Measurements from ENCODE around the gene SOX30.
A peak's percentile ranks its signal among the peaks of the same experiment; 100 is the strongest.
"Not testable (repeated sequence)": the region's sequence is repeated elsewhere in the genome, so short reads cannot be mapped to it uniquely, and the experiment has no call there.

The SOX30 gene

GRCh38 chr5:157652377-157652692, at the start of gene SOX30:
Gene SOX30 (minus strand): TSS chr5:157652438. CDS start chr5:157652078, 360 bp downstream.
- Histone ChIP-seq H3K4me3 (ENCODE audit: low read depth in 1 of 2, low read length in 1 of 2) (peak within 1 kb of the TSS; percentile 59 to 65), H3K36me3 (no peaks in the 10 kb centered on the region), H3K27ac (peak within 1 kb of the TSS; percentile 51), H3K9me3 (peaks cover 5% of the 10 kb centered on the region), H3K27me3 (peaks cover 6% of the 10 kb centered on the region), H3K4me1 (ENCODE audit: control insufficient read depth in 1 of 2, insufficient read depth in 1 of 2, low read depth in 1 of 2, low read length in 1 of 2) (peaks cover 4 to 13% of the 10 kb centered on the region in 2 experiments)
- no peak for TF ChIP-seq CTCF (IDR thresholded peaks at IDR 0.05)

DNA sequence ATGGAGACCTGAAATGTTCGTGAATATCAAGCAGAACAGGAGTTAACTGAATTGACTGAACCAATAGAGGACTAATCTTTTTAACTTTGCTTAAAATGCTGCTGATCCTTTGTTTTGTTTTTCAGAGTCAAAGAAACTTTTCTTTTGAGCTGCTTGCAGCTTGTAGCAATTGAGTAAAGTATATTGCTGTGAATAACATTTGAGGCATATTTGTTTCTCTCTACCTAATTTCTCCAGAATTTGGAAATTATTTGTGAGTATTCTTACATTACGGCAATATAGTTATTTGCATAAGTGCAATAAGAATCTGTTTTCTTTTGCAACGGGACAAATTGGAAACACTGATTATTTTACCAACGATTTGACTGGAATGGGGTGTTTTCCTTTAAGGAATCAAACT, 46.4 kb upstream of the SOX30 start:
- not testable (repeated sequence) for H3K27me3 ChIP-seq; H3K36me3 ChIP-seq; H3K9me3 ChIP-seq; H3K27ac ChIP-seq; H3K4me3 ChIP-seq (ENCODE audit: low read depth in 1 of 2, low read length in 1 of 2); H3K4me1 ChIP-seq (ENCODE audit: control insufficient read depth in 1 of 2, insufficient read depth in 1 of 2, low read depth in 1 of 2, low read length in 1 of 2)

DNA sequence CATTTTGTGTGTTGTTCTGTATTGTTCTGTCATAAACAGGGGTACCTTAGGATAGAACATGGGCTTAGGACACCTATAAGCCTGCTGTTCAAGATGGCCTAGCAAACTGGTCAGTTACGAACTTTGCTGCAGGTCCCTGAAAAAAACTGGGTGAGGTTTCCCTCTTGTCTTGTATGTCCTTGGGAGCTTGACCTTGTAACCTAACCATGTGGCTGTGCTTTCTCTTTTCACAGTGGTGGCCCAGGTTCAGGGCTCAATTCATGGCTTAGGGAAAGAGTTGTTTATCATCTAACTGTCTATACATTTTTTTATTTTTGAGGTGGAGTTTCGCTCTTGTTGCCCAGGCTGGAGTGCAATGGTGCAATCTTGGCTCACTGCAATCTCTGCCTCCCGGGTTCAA, 43.9 kb upstream of the SOX30 start:
- not testable (repeated sequence) for H3K4me1 ChIP-seq (ENCODE audit: control insufficient read depth in 1 of 2, insufficient read depth in 1 of 2, low read depth in 1 of 2, low read length in 1 of 2); H3K36me3 ChIP-seq; H3K9me3 ChIP-seq; H3K27ac ChIP-seq; H3K27me3 ChIP-seq; H3K4me3 ChIP-seq (ENCODE audit: low read depth in 1 of 2, low read length in 1 of 2)

DNA sequence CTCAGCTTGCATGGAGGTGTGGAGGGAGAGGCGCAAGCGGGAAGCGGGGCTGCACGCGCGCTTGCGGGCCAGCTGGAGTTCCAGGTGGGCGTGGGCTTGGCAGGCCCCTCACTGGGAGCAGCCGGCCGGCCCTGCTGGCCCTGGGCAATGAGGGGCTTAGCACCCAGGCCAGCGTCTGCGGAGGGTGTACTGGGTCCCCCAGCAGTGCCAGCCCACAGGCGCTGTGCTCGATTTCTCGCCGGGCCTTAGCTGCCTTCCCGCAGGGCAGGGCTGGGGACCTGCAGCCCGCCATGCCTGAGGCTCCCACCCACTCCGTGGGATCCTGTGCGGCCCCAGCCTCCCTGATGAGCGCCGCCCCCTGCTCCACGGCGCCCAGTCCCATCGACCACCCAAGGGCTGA, 41.6 kb upstream of the SOX30 start:
- not testable (repeated sequence) for H3K4me1 ChIP-seq (ENCODE audit: control insufficient read depth in 1 of 2, insufficient read depth in 1 of 2, low read depth in 1 of 2, low read length in 1 of 2); H3K4me3 ChIP-seq (ENCODE audit: low read depth in 1 of 2, low read length in 1 of 2); H3K27ac ChIP-seq; H3K9me3 ChIP-seq; H3K36me3 ChIP-seq
- peaks cover 16% of the 10 kb centered on the region for H3K27me3 ChIP-seq

GRCh38 chr5:157690690-157691433, 38.6 kb upstream of the SOX30 start:
- no peak for TF ChIP-seq CTCF (IDR thresholded peaks at IDR 0.05)
- no peak overlapping the region for H3K4me3 ChIP-seq (ENCODE audit: low read depth in 1 of 2, low read length in 1 of 2)

DNA sequence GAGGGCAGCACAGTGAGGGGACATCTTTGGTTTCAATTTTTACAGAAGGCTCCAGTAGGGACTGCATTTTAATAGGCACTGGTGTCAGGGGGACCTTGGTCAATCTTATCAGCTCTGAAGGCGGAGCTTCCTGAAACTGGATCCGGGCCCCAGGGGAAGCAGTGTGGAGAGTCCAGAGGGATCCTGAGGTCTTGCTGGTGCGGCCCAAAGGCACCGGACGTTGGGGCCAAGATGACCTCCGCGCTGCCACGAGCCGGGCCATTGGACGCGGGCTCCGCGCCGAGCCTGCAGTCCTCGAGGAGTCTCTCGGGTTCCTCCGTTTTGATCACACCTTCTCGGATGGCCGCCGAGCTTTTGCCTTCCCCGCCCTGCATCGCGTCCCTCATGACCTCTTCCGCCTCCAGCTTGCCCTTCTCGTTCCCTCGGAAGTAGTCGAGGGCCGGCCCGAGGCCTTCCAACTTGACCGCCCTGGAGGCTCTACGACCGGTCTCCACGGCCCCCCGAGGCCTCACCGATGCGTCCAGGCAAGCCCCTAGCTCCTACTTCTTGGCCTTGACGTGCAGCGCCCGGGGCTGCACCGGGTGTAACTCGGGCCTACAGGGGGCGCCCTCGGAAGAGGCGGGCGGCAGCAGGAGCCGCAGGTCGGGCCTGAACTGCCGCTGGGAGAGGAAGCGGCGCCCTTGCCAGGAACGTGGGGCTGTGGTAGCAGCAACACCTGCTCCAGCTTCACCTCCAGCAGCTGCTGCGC, 37.9 kb upstream of the SOX30 start:
- TF ChIP-seq CTCF (IDR thresholded peaks at IDR 0.05): no peak
- no peak overlapping the region for H3K4me3 ChIP-seq (ENCODE audit: low read depth in 1 of 2, low read length in 1 of 2)
- H3K36me3 ChIP-seq: no peaks in the 10 kb centered on the region
- H3K27ac ChIP-seq: no peak overlapping the region
- no peaks in the 10 kb centered on the region for H3K9me3 ChIP-seq
- H3K4me1 ChIP-seq (ENCODE audit: control insufficient read depth in 1 of 2, insufficient read depth in 1 of 2, low read depth in 1 of 2, low read length in 1 of 2): no peaks in the 10 kb centered on the region
- peaks cover 16% of the 10 kb centered on the region for H3K27me3 ChIP-seq

More at GRCh38 chr5:157690690-157691433, 38.6 kb upstream of the SOX30 start:
- H3K9me3 ChIP-seq: no peaks in the 10 kb centered on the region
- no peak overlapping the region for H3K27ac ChIP-seq
- no peaks in the 10 kb centered on the region for H3K4me1 ChIP-seq (ENCODE audit: control insufficient read depth in 1 of 2, insufficient read depth in 1 of 2, low read depth in 1 of 2, low read length in 1 of 2)
- H3K36me3 ChIP-seq: no peaks in the 10 kb centered on the region
- peaks cover 16% of the 10 kb centered on the region for H3K27me3 ChIP-seq

- no peaks in the 10 kb centered on the region for H3K36me3 ChIP-seq
- no peak overlapping the region for H3K4me3 ChIP-seq (ENCODE audit: low read depth in 1 of 2, low read length in 1 of 2)
- no peak for TF ChIP-seq CTCF (IDR thresholded peaks at IDR 0.05)
Measured at GRCh38 chr5:157687198-157687554, 34.9 kb upstream of the SOX30 start.

GRCh38 chr5:157686276-157687197, 34.3 kb upstream of the SOX30 start:
- not testable (repeated sequence) for H3K27ac ChIP-seq; H3K36me3 ChIP-seq; H3K4me3 ChIP-seq (ENCODE audit: low read depth in 1 of 2, low read length in 1 of 2); H3K4me1 ChIP-seq (ENCODE audit: control insufficient read depth in 1 of 2, insufficient read depth in 1 of 2, low read depth in 1 of 2, low read length in 1 of 2); H3K9me3 ChIP-seq
- H3K27me3 ChIP-seq: peaks cover 20% of the 10 kb centered on the region

More at GRCh38 chr5:157687198-157687554, 34.9 kb upstream of the SOX30 start:
- Histone ChIP-seq H3K9me3 (no peaks in the 10 kb centered on the region), H3K27ac (no peak overlapping the region), H3K27me3 (peaks cover 20% of the 10 kb centered on the region), H3K4me1 (ENCODE audit: control insufficient read depth in 1 of 2, insufficient read depth in 1 of 2, low read depth in 1 of 2, low read length in 1 of 2) (no peaks in the 10 kb centered on the region)

Measured in neutrophil (primary cell).